ENCODE measurements around the gene CYB5D1.
"Not testable (repeated sequence)": the region's sequence is repeated elsewhere in the genome, so short reads cannot be mapped to it uniquely, and the experiment has no call there.

CYB5D1 gene

GRCh38 chr17:7857713-7858521, at the start of gene CYB5D1:
TSS of gene CYB5D1 (plus strand) at chr17:7858003. CDS start at chr17:7858135, 132 bp downstream.
- TF ChIP-seq ZFP3 (CRISPR knock-in tag; IDR thresholded peaks at IDR 0.05) (no peak), POU6F1 (CRISPR knock-in tag; IDR thresholded peaks at IDR 0.05; ENCODE audit: borderline replicate concordance, low read depth) (no peak), GLIS3 (CRISPR knock-in tag; IDR thresholded peaks at IDR 0.05) (0 out of 2 replicates have a peak, but pooled peaks have one; percentile 16), TSHZ2 (CRISPR knock-in tag; IDR thresholded peaks at IDR 0.05) (0 out of 2 replicates have a peak, but pooled peaks have one; percentile 24), RARB (CRISPR knock-in tag; IDR thresholded peaks at IDR 0.05) (0 out of 2 replicates have a peak, but pooled peaks have one; percentile 38)
- peak; percentile 40 for ATAC-seq

GRCh38 chr17:7809086-7809790, 48.6 kb upstream of the CYB5D1 start:
- TF ChIP-seq ZC3H10 (CRISPR knock-in tag; IDR thresholded peaks at IDR 0.05): no peak
- no peak for TF ChIP-seq ZNF565 (CRISPR knock-in tag; conservative IDR thresholded peaks at IDR 0.05; ENCODE audit: low read depth)
- no peak for TF ChIP-seq CREB5 (CRISPR knock-in tag; IDR thresholded peaks at IDR 0.05; ENCODE audit: low read depth)
- no peak for TF ChIP-seq GLIS3 (CRISPR knock-in tag; IDR thresholded peaks at IDR 0.05)
- no peak for TF ChIP-seq TCF4 (CRISPR knock-in tag; IDR thresholded peaks at IDR 0.05; ENCODE audit: borderline replicate concordance)
- no peak for TF ChIP-seq TSHZ2 (CRISPR knock-in tag; IDR thresholded peaks at IDR 0.05)
- TF ChIP-seq ZFP3 (CRISPR knock-in tag; IDR thresholded peaks at IDR 0.05): no peak
- TF ChIP-seq ZNF70 (CRISPR knock-in tag; IDR thresholded peaks at IDR 0.05): no peak
- TF ChIP-seq PATZ1 (CRISPR knock-in tag; IDR thresholded peaks at IDR 0.05; ENCODE audit: borderline replicate concordance): no peak
- no peak for TF ChIP-seq ISL1 (CRISPR knock-in tag; IDR thresholded peaks at IDR 0.05)
- no peak for TF ChIP-seq ZFP30 (CRISPR knock-in tag; IDR thresholded peaks at IDR 0.05)
- no peak for TF ChIP-seq CSRNP3 (CRISPR knock-in tag; IDR thresholded peaks at IDR 0.05)
- no peak for TF ChIP-seq POU6F1 (CRISPR knock-in tag; IDR thresholded peaks at IDR 0.05; ENCODE audit: borderline replicate concordance, low read depth)
- TF ChIP-seq SNAI2 (CRISPR knock-in tag; IDR thresholded peaks at IDR 0.05): no peak
- TF ChIP-seq OSR1 (CRISPR knock-in tag; IDR thresholded peaks at IDR 0.05): no peak
- no peak for TF ChIP-seq CSDC2 (CRISPR knock-in tag; IDR thresholded peaks at IDR 0.05)
- no peak for TF ChIP-seq ZNF8 (CRISPR knock-in tag; IDR thresholded peaks at IDR 0.05)
- no peak for TF ChIP-seq TOX (CRISPR knock-in tag; IDR thresholded peaks at IDR 0.05; ENCODE audit: borderline replicate concordance)
- no peak for ATAC-seq

GRCh38 chr17:7809791-7810343, 47.9 kb upstream of the CYB5D1 start:
- ATAC-seq: not testable (repeated sequence)

Data from SK-N-SH treated with all-trans-retinoic acid at 6 μM for 48 hours (cell line).